ENCODE data around the gene SDF2. TPM values are rescaled to one million over a fixed set of nuclear protein-coding genes. Genes with fewer than 3 reads are reported as not detected.

SDF2 gene
- total RNA-seq, 4 donors from 2014 or later: 26.7 to 45.3 (median 32.4) TPM

- H3K9me3 ChIP-seq: no peaks in the 10 kb centered on the region
- H3K4me3 ChIP-seq: peak within 1 kb of the TSS; percentile 56 to 68 (median 66)
- H3K36me3 ChIP-seq: no peaks in the 10 kb centered on the region
- H3K27me3 ChIP-seq: no peaks in the 10 kb centered on the region
- peak within 1 kb of the TSS; percentile 77 to 96 (median 92) for H3K27ac ChIP-seq
- H3K4me1 ChIP-seq: peaks cover 0 to 19% (median 12%) of the 10 kb centered on the region in 4 donors
- no peak for TF ChIP-seq CTCF (IDR thresholded peaks at IDR 0.05)
- TF ChIP-seq EP300 (IDR thresholded peaks at IDR 0.05): peak in 1 of 2 donors; percentile 93
- peak; percentile 59 to 90 for TF ChIP-seq POLR2A (IDR thresholded peaks at IDR 0.05)
- peak; percentile 84 to 90 for DNase-seq (ENCODE audit: low spot score in 2 of 2)
- 0 to 2% methylated on average over 23 to 38 of the region's 44 CpGs for WGBS, 2 donors
These were observed 62.9 kb downstream of the SDF2 start, which contains the start of gene SPAG5 for GRCh38 chr17:28598799-28599310. Gene SPAG5 (minus strand): TSS chr17:28599025. CDS start chr17:28598946, 79 bp downstream.

- H3K27me3 ChIP-seq: no peaks in the 10 kb centered on the region
- peaks cover 0 to under 1% (median 0%) of the 10 kb centered on the region in 3 donors for H3K36me3 ChIP-seq
- H3K4me1 ChIP-seq: peaks cover 0 to 19% (median 12%) of the 10 kb centered on the region in 4 donors
- TF ChIP-seq CTCF (IDR thresholded peaks at IDR 0.05) (no peak), EP300 (IDR thresholded peaks at IDR 0.05) (no peak), POLR2A (IDR thresholded peaks at IDR 0.05) (no peak)
- H3K4me3 ChIP-seq: peak overlapping the region; percentile 56 to 68 (median 66)
- DNase-seq (ENCODE audit: low spot score in 2 of 2): no peak
- peak overlapping the region in 3 of 4 donors; percentile 77 to 96 (median 91) for H3K27ac ChIP-seq
- no peaks in the 10 kb centered on the region for H3K9me3 ChIP-seq
- WGBS, 2 donors: 3% methylated on average over 16 to 17 of the region's 17 CpGs
These were observed 63.3 kb downstream of the SDF2 start for GRCh38 chr17:28598389-28598788.

Other genes starting within 250 kb of the SDF2 start
- not detected for gene SLC13A2, start 188.3 kb downstream of the SDF2 start, total RNA-seq
- not detected for gene FOXN1, start 155.6 kb downstream of the SDF2 start, total RNA-seq
- 10 to 100 TPM; 20.5 to 30.0 (median 22.4) TPM for gene UNC119, start 109.3 kb downstream of the SDF2 start, total RNA-seq
- 10 to 100 TPM; 62.2 to 82.4 (median 73.2) TPM for gene PIGS, start 90.4 kb downstream of the SDF2 start, total RNA-seq
- 100 to 1,000 TPM in 3 of 4 donors, 10 to 100 TPM in 1; 46.2 to 222 (median 141) TPM for gene ALDOC, start 85.0 kb downstream of the SDF2 start, total RNA-seq
- gene SPAG5, start 62.9 kb downstream of the SDF2 start, total RNA-seq: 10 to 100 TPM in 1 of 4 donors, 1 to 10 TPM in 3; 5.7 to 11.4 (median 7.6) TPM
- 10 to 100 TPM in 3 of 4 donors, 1 to 10 TPM in 1; 5.7 to 34.5 (median 16.2) TPM for gene RSKR, start 47.7 kb downstream of the SDF2 start, total RNA-seq
- gene BLTP2, start 16.7 kb downstream of the SDF2 start, total RNA-seq: 100 to 1,000 TPM in 3 of 4 donors, 10 to 100 TPM in 1; 95.1 to 133 (median 111) TPM
- 100 to 1,000 TPM in 1 of 4 donors, 10 to 100 TPM in 3; 56.4 to 101 (median 66.6) TPM for gene SUPT6H, start 299 bp upstream of the SDF2 start, total RNA-seq
- gene PROCA1, start 50.0 kb upstream of the SDF2 start, total RNA-seq: 1 to 10 TPM; 2.1 to 6.3 (median 4.6) TPM
- gene RAB34, start 56.0 kb upstream of the SDF2 start, total RNA-seq: 100 to 1,000 TPM; 189 to 298 (median 196) TPM
- 100 to 1,000 TPM; 431 to 573 (median 517) TPM for gene RPL23A, start 58.1 kb upstream of the SDF2 start, total RNA-seq
- gene TLCD1, start 64.3 kb upstream of the SDF2 start, total RNA-seq: 1 to 10 TPM in 1 of 4 donors, under 1 TPM in 1, not detected in 2; 0.44 to 1.2 TPM
- 1 to 10 TPM; 2.8 to 6.0 (median 3.5) TPM for gene NEK8, start 66.9 kb upstream of the SDF2 start, total RNA-seq
- 10 to 100 TPM; 18.4 to 42.8 (median 30.0) TPM for gene TRAF4, start 82.1 kb upstream of the SDF2 start, total RNA-seq
- gene FAM222B, start 180.9 kb upstream of the SDF2 start, total RNA-seq: 10 to 100 TPM in 2 of 4 donors, 1 to 10 TPM in 2; 6.1 to 17.1 (median 11.4) TPM
- 10 to 100 TPM; 26.4 to 52.8 (median 36.2) TPM for gene ERAL1, start 193.1 kb upstream of the SDF2 start, total RNA-seq
- gene FLOT2, start 235.8 kb upstream of the SDF2 start, total RNA-seq: 10 to 100 TPM; 54.8 to 84.9 (median 65.2) TPM
- gene DHRS13, start 241.2 kb upstream of the SDF2 start, total RNA-seq: 10 to 100 TPM in 1 of 4 donors, 1 to 10 TPM in 3; 2.4 to 21.9 (median 8.8) TPM